OCI-LY3 (cell line): ENCODE measurements around the gene DHX40.
"Not testable (repeated sequence)": the region's sequence is repeated elsewhere in the genome, so short reads cannot be mapped to it uniquely, and the experiment has no call there.

Experiments used
- H2AFZ ChIP-seq: fragments of 200-600, 300-600 bp; shearing (Covaris generic); 2 replicates; pipeline ENCODE4 v1.6.0; 2014; ENCODE audit warnings: antibody characterized with exemption, low read depth, low read length
- H3K27ac ChIP-seq: fragments of 200-600, 300-600 bp; sonication (generic); 2 replicates; pipeline ENCODE4 v1.5.1; 2014; ENCODE audit warnings: mild to moderate bottlenecking, low read length, moderate library complexity, mixed read lengths
- H3K27me3 ChIP-seq: fragments of 200-600, 300-600 bp; sonication (generic); 2 replicates; pipeline ENCODE4 v1.6.1; 2014; ENCODE audit warnings: low read depth, low read length, mixed read lengths
- H3K36me3 ChIP-seq: fragments of 200-600, 300-600 bp; sonication (generic); replicated peaks from 2 replicates; pipeline ENCODE3; 2014; ENCODE audit warnings: low read depth, low read length, mixed read lengths
- H3K4me1 ChIP-seq: fragments of 300-600, 200-600 bp; sonication (generic); 2 replicates; pipeline ENCODE4 v1.6.1; 2014; ENCODE audit warnings: low read length, mixed read lengths
- H3K4me2 ChIP-seq: fragments of 200-600, 300-600 bp; sonication (generic); 2 replicates; pipeline ENCODE4 v1.6.1; 2014; ENCODE audit warnings: low read length, mixed read lengths
- H3K4me3 ChIP-seq: fragments of 300-600, 200-600 bp; sonication (generic); 2 replicates; pipeline ENCODE4 v1.5.1; 2014; ENCODE audit warnings: antibody characterized with exemption, mild to moderate bottlenecking, low read length, moderate library complexity
- H3K79me2 ChIP-seq: fragments of 300-600, 200-600 bp; shearing (Covaris generic); 2 replicates; pipeline ENCODE4 v1.6.1; 2014; ENCODE audit warnings: mild to moderate bottlenecking, low read length, mixed read lengths
- H3K9ac ChIP-seq: fragments of 300-600, 200-600 bp; shearing (Covaris generic); 2 replicates; pipeline ENCODE4 v1.6.0; 2014; ENCODE audit warnings: mild to moderate bottlenecking, low read length, moderate library complexity
- H3K9me3 ChIP-seq: fragments of 200-600, 300-600 bp; shearing (Covaris generic); 2 replicates; pipeline ENCODE4 v1.6.1; 2014; ENCODE audit warnings: low read length, mixed read lengths; ENCODE audit not compliant: insufficient read depth
- H4K20me1 ChIP-seq: fragments of 200-600, 300-600 bp; sonication (generic); 2 replicates; pipeline ENCODE4 v1.6.1; 2016; ENCODE audit warnings: low read length, mixed read lengths; ENCODE audit not compliant: insufficient read depth
- EZH2phosphoT487 ChIP-seq: fragments of 200-600 bp; shearing (Covaris generic); IDR thresholded peaks from 2 replicates; pipeline ENCODE4 v1.6.1; 2018; ENCODE audit warnings: antibody characterized with exemption, mixed run types, low read depth
- TF ChIP-seq, protein P1 (sequence below): fragments of 200-600, 300-600 bp; sonication (generic); IDR thresholded peaks from 2 replicates; pipeline ENCODE4 v1.5.1; 2014; ENCODE audit warnings: antibody characterized with exemption, low read length, low read depth

DHX40 gene

DNA sequence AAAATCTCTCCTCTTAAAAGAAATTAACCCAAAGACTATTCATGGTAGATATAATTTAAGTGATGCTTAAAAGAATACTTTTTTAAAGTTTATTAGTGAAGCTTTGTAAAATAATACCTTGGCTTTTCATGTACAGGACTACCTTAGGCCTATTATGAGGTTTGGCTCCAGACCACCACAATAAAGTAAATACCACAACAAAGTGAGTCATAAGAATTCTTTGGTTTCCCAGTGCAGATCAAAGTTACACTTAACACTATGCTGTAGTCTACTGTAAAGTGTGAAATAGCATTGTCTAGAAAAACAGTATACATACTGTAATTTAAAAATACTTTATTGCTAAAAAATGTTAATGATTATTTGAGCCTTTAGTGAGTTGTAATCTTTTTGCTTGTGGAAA, 85.9 kb downstream of the DHX40 start:
- TF ChIP-seq EZH2phosphoT487, result no peak
- TF ChIP-seq, protein P1, sequence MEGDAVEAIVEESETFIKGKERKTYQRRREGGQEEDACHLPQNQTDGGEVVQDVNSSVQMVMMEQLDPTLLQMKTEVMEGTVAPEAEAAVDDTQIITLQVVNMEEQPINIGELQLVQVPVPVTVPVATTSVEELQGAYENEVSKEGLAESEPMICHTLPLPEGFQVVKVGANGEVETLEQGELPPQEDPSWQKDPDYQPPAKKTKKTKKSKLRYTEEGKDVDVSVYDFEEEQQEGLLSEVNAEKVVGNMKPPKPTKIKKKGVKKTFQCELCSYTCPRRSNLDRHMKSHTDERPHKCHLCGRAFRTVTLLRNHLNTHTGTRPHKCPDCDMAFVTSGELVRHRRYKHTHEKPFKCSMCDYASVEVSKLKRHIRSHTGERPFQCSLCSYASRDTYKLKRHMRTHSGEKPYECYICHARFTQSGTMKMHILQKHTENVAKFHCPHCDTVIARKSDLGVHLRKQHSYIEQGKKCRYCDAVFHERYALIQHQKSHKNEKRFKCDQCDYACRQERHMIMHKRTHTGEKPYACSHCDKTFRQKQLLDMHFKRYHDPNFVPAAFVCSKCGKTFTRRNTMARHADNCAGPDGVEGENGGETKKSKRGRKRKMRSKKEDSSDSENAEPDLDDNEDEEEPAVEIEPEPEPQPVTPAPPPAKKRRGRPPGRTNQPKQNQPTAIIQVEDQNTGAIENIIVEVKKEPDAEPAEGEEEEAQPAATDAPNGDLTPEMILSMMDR, result no peak
- Histone ChIP-seq H3K4me1 (no peaks in the 10 kb centered on the region), H3K27me3 (no peaks in the 10 kb centered on the region), H3K4me3 (no peak overlapping the region), H3K9ac (no peak overlapping the region), H3K4me2 (no peak overlapping the region), H2AFZ (no peak overlapping the region), H3K9me3 (no peaks in the 10 kb centered on the region), H3K27ac (no peak overlapping the region), H4K20me1 (peaks cover 27% of the 10 kb centered on the region), H3K36me3 (peaks cover 79% of the 10 kb centered on the region), H3K79me2 (peaks cover 49% of the 10 kb centered on the region)

- Histone ChIP-seq H3K4me1 (no peaks in the 10 kb centered on the region), H3K36me3 (peaks cover 76% of the 10 kb centered on the region), H3K79me2 (peaks cover 42% of the 10 kb centered on the region), H3K4me3 (no peak overlapping the region), H2AFZ (no peak overlapping the region), H3K9ac (no peak overlapping the region), H3K27me3 (no peaks in the 10 kb centered on the region), H4K20me1 (peaks cover 19% of the 10 kb centered on the region), H3K9me3 (no peaks in the 10 kb centered on the region), H3K4me2 (no peak overlapping the region), H3K27ac (no peak overlapping the region)
- TF ChIP-seq, protein P1, result no peak
- TF ChIP-seq EZH2phosphoT487, result no peak
Measured at GRCh38 chr17:59652119-59652518, 86.7 kb downstream of the DHX40 start.

- not testable (repeated sequence) for H3K4me1 ChIP-seq, H3K9ac ChIP-seq, H4K20me1 ChIP-seq, H3K4me3 ChIP-seq, H3K27ac ChIP-seq, H2AFZ ChIP-seq, H3K4me2 ChIP-seq, H3K79me2 ChIP-seq, H3K27me3 ChIP-seq, H3K9me3 ChIP-seq
- peaks cover 59% of the 10 kb centered on the region for H3K36me3 ChIP-seq
Measured at GRCh38 chr17:59656624-59657023, 91.2 kb downstream of the DHX40 start.
